ENCODE measurements around the gene SH3BGR. TPM values are rescaled to one million over a fixed set of nuclear protein-coding genes. Genes with fewer than 3 reads are reported as not detected.

Gene SH3BGR
- total and polyA plus RNA-seq, 4 donors: 0.33 to 5.4 (median 2.0) TPM

- Histone ChIP-seq H3K9me3 (ENCODE audit: control insufficient read depth in 4 of 4, low read length in 3 of 4) (no peaks in the 10 kb centered on the region), H3K27me3 (ENCODE audit: control insufficient read depth in 4 of 4, insufficient read depth in 4 of 4, low read length in 3 of 4) (no peaks in the 10 kb centered on the region), H3K27ac (ENCODE audit: low read depth in 1 of 2, low read length in 2 of 2) (no peak overlapping the region), H3K4me1 (ENCODE audit: control insufficient read depth in 4 of 4, insufficient read depth in 4 of 4, low read length in 3 of 4) (peaks cover 9 to 40% (median 35%) of the 10 kb centered on the region in 4 donors), H3K9ac (ENCODE audit: low read depth in 1 of 2, low read length in 2 of 2) (no peak overlapping the region), H3K36me3 (ENCODE audit: control insufficient read depth in 4 of 4, insufficient read depth in 3 of 4, low read depth in 1 of 4, low read length in 3 of 4) (no peaks in the 10 kb centered on the region), H3K4me3 (ENCODE audit: low read depth in 1 of 3, low read length in 3 of 3) (no peak overlapping the region)
- no peak for DNase-seq (ENCODE audit: low spot score)
- TF ChIP-seq FOXA2 (IDR thresholded peaks at IDR 0.05) (no peak), RXRA (IDR thresholded peaks at IDR 0.05) (no peak), ATF3 (IDR thresholded peaks at IDR 0.05) (no peak), SP1 (IDR thresholded peaks at IDR 0.05) (no peak), EGR1 (IDR thresholded peaks at IDR 0.05; ENCODE audit: low read depth in 2 of 2) (no peak), GABPA (IDR thresholded peaks at IDR 0.05 in 1 of 2, conservative IDR thresholded peaks at IDR 0.05 in 1 of 2) (no peak), NR2F2 (IDR thresholded peaks at IDR 0.05) (no peak), FOXA1 (IDR thresholded peaks at IDR 0.05) (no peak), TAF1 (conservative IDR thresholded peaks at IDR 0.05) (no peak), YY1 (IDR thresholded peaks at IDR 0.05) (no peak), RAD21 (IDR thresholded peaks at IDR 0.05) (no peak), HNF4A (conservative IDR thresholded peaks at IDR 0.05) (no peak), HNF4G (IDR thresholded peaks at IDR 0.05) (no peak), JUND (IDR thresholded peaks at IDR 0.05) (no peak)
- TF ChIP-seq, protein P1, sequence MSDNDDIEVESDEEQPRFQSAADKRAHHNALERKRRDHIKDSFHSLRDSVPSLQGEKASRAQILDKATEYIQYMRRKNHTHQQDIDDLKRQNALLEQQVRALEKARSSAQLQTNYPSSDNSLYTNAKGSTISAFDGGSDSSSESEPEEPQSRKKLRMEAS (IDR thresholded peaks at IDR 0.05): no peak
- TF ChIP-seq, protein P2, sequence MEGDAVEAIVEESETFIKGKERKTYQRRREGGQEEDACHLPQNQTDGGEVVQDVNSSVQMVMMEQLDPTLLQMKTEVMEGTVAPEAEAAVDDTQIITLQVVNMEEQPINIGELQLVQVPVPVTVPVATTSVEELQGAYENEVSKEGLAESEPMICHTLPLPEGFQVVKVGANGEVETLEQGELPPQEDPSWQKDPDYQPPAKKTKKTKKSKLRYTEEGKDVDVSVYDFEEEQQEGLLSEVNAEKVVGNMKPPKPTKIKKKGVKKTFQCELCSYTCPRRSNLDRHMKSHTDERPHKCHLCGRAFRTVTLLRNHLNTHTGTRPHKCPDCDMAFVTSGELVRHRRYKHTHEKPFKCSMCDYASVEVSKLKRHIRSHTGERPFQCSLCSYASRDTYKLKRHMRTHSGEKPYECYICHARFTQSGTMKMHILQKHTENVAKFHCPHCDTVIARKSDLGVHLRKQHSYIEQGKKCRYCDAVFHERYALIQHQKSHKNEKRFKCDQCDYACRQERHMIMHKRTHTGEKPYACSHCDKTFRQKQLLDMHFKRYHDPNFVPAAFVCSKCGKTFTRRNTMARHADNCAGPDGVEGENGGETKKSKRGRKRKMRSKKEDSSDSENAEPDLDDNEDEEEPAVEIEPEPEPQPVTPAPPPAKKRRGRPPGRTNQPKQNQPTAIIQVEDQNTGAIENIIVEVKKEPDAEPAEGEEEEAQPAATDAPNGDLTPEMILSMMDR (IDR thresholded peaks at IDR 0.05; ENCODE audit: low read depth, low read length, missing input control): no peak
- TF ChIP-seq, protein P3, sequence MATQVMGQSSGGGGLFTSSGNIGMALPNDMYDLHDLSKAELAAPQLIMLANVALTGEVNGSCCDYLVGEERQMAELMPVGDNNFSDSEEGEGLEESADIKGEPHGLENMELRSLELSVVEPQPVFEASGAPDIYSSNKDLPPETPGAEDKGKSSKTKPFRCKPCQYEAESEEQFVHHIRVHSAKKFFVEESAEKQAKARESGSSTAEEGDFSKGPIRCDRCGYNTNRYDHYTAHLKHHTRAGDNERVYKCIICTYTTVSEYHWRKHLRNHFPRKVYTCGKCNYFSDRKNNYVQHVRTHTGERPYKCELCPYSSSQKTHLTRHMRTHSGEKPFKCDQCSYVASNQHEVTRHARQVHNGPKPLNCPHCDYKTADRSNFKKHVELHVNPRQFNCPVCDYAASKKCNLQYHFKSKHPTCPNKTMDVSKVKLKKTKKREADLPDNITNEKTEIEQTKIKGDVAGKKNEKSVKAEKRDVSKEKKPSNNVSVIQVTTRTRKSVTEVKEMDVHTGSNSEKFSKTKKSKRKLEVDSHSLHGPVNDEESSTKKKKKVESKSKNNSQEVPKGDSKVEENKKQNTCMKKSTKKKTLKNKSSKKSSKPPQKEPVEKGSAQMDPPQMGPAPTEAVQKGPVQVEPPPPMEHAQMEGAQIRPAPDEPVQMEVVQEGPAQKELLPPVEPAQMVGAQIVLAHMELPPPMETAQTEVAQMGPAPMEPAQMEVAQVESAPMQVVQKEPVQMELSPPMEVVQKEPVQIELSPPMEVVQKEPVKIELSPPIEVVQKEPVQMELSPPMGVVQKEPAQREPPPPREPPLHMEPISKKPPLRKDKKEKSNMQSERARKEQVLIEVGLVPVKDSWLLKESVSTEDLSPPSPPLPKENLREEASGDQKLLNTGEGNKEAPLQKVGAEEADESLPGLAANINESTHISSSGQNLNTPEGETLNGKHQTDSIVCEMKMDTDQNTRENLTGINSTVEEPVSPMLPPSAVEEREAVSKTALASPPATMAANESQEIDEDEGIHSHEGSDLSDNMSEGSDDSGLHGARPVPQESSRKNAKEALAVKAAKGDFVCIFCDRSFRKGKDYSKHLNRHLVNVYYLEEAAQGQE (IDR thresholded peaks at IDR 0.05): no peak
- WGBS: 37% methylated on average over 3 of the region's 3 CpGs
Observed at GRCh38 chr21:39525129-39525528, 73.4 kb downstream of the SH3BGR start.

DNA sequence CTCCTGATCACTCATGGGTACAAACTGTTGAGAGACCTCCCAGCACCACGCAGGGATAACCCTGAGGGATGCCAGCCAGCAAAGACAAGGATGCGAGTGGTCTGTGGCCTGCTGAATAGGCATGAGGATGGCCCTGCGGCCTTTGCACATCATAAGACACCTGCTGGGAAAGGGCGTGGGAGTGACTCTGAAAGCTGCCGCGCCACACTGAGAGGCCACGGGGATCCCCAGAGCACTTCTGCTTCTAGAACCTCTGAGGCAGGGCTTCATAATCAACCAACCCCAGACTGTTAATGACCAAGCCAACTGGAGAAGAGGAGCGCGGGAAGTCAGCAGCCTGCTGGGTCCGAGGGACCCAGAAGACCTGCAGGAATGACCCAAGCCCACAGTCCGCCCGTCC lies 73.8 kb downstream of the SH3BGR start:
- H3K27me3 ChIP-seq (ENCODE audit: control insufficient read depth in 4 of 4, insufficient read depth in 4 of 4, low read length in 3 of 4): no peaks in the 10 kb centered on the region
- no peaks in the 10 kb centered on the region for H3K36me3 ChIP-seq (ENCODE audit: control insufficient read depth in 4 of 4, insufficient read depth in 3 of 4, low read depth in 1 of 4, low read length in 3 of 4)
- DNase-seq (ENCODE audit: low spot score): no peak
- no peak overlapping the region for H3K4me3 ChIP-seq (ENCODE audit: low read depth in 1 of 3, low read length in 3 of 3)
- H3K27ac ChIP-seq (ENCODE audit: low read depth in 1 of 2, low read length in 2 of 2): no peak overlapping the region
- TF ChIP-seq, protein P3 (IDR thresholded peaks at IDR 0.05): no peak
- TF ChIP-seq, protein P2 (IDR thresholded peaks at IDR 0.05; ENCODE audit: low read depth, low read length, missing input control): no peak
- TF ChIP-seq HNF4A (conservative IDR thresholded peaks at IDR 0.05) (no peak), TAF1 (conservative IDR thresholded peaks at IDR 0.05) (no peak), ZBTB33 (IDR thresholded peaks at IDR 0.05) (no peak), NR2F2 (IDR thresholded peaks at IDR 0.05) (no peak), RXRA (IDR thresholded peaks at IDR 0.05) (no peak), SP1 (IDR thresholded peaks at IDR 0.05) (no peak), FOXA1 (IDR thresholded peaks at IDR 0.05) (no peak), GABPA (IDR thresholded peaks at IDR 0.05 in 1 of 2, conservative IDR thresholded peaks at IDR 0.05 in 1 of 2) (no peak), YY1 (IDR thresholded peaks at IDR 0.05) (no peak), FOXA2 (IDR thresholded peaks at IDR 0.05) (no peak), RAD21 (IDR thresholded peaks at IDR 0.05) (no peak), JUND (IDR thresholded peaks at IDR 0.05) (no peak)
- no peaks in the 10 kb centered on the region for H3K9me3 ChIP-seq (ENCODE audit: control insufficient read depth in 4 of 4, low read length in 3 of 4)
- 97% methylated on average over 12 of the region's 12 CpGs for WGBS
- peaks cover 9 to 40% (median 35%) of the 10 kb centered on the region in 4 donors for H3K4me1 ChIP-seq (ENCODE audit: control insufficient read depth in 4 of 4, insufficient read depth in 4 of 4, low read length in 3 of 4)
- no peak overlapping the region for H3K9ac ChIP-seq (ENCODE audit: low read depth in 1 of 2, low read length in 2 of 2)

All from liver (tissue), 9 donors.